DND-41 (cell line): ENCODE results near the gene LINGO1.

ENCODE experiments used
- ATAC-seq: fragments of 200-7000 bp; cut with Tn5 transposase; 3 replicates; pipeline ENCODE4 v1.9.1; 2021; ENCODE audit warnings: low read depth; ENCODE audit not compliant: insufficient read depth
- DNase-seq: peaks from one replicate; pipeline ENCODE4 v3.0.0-alpha.2; 2020
- H2AFZ ChIP-seq: 2 replicates; pipeline ENCODE4 v1.6.0; 2012; ENCODE audit warnings: low read depth, low read length
- H3K27ac ChIP-seq: 2 replicates; pipeline ENCODE4 v1.5.1; 2012; ENCODE audit warnings: low read length, inconsistent platforms
- H3K27me3 ChIP-seq: fragments of 200-600 bp; sonication (generic); 2 replicates; pipeline ENCODE4 v1.6.0; 2012; ENCODE audit warnings: low read length, mild to moderate bottlenecking, inconsistent platforms; ENCODE audit not compliant: insufficient read depth, poor library complexity
- H3K36me3 ChIP-seq: 2 replicates; pipeline ENCODE4 v1.5.1; 2012; ENCODE audit warnings: low read length, inconsistent platforms; ENCODE audit not compliant: insufficient read depth
- H3K4me1 ChIP-seq: 2 replicates; pipeline ENCODE4 v1.5.1; 2012; ENCODE audit warnings: mild to moderate bottlenecking, low read length; ENCODE audit not compliant: insufficient read depth
- H3K4me2 ChIP-seq: 2 replicates; pipeline ENCODE4 v1.6.0; 2012; ENCODE audit warnings: mild to moderate bottlenecking, moderate library complexity, low read length, inconsistent platforms; ENCODE audit not compliant: insufficient read depth
- H3K4me3 ChIP-seq, 2 experiments: fragments of 200-600 bp in 1 of 2; shearing (Covaris generic) in 1 of 2; 2 replicates each; pipeline ENCODE4 v1.5.1; 2012 to 2016; ENCODE audit warnings: inconsistent platforms in 2 of 2, low read length in 2 of 2, mild to moderate bottlenecking in 2 of 2, low read depth in 1 of 2, moderate library complexity in 1 of 2
- H3K79me2 ChIP-seq: 2 replicates; pipeline ENCODE4 v1.6.0; 2012; ENCODE audit warnings: low read length, inconsistent platforms; ENCODE audit not compliant: insufficient read depth
- H3K9ac ChIP-seq: 2 replicates; pipeline ENCODE4 v1.6.0; 2012; ENCODE audit warnings: low read depth, mild to moderate bottlenecking, inconsistent platforms, low read length, moderate library complexity
- H3K9me3 ChIP-seq: 2 replicates; pipeline ENCODE4 v1.5.1; 2012; ENCODE audit warnings: low read length, moderate library complexity, mild to moderate bottlenecking, inconsistent platforms; ENCODE audit not compliant: insufficient read depth, severe bottlenecking
- H4K20me1 ChIP-seq: 2 replicates; pipeline ENCODE4 v1.6.0; 2012; ENCODE audit warnings: low read length; ENCODE audit not compliant: insufficient read depth
- EZH2 ChIP-seq: IDR thresholded peaks from 3 replicates; pipeline ENCODE4 v1.6.1; 2012; ENCODE audit warnings: borderline replicate concordance, low read depth, mild to moderate bottlenecking, moderate library complexity, low read length, inconsistent platforms; ENCODE audit not compliant: severe bottlenecking
- TF ChIP-seq, protein P1 (sequence below): IDR thresholded peaks from 2 replicates; pipeline ENCODE4 v1.5.1; 2012; ENCODE audit warnings: borderline replicate concordance, low read length, moderate library complexity, mild to moderate bottlenecking; ENCODE audit not compliant: poor library complexity, severe bottlenecking; ENCODE audit errors: extremely low read depth

LINGO1 gene

DNA sequence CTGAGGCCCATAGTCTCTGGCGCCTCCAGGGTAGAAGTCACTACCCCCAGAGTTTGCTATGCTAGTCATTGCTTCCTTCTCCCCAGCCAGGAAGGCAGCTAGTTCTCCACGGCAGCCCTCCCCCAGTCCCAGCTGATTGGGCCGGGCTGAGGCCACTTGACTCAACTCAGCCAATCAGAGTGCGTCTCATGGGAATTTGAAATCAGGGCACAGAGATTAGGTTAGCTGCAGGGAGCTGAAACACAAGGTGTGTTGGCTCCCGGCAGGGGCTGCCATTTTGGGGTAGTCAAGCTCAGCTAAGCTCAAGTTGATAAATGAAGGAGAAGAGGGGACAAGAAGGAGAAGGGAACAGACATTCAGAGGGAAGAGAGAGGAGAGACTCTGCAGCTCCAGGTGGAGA lies 32.8 kb downstream of the LINGO1 start:
- H3K36me3 ChIP-seq, result no peaks in the 10 kb centered on the region
- H3K27ac ChIP-seq, result no peak overlapping the region
- H2AFZ ChIP-seq, result no peak overlapping the region
- no peak overlapping the region for H3K4me3 ChIP-seq
- no peaks in the 10 kb centered on the region for H4K20me1 ChIP-seq
- DNase-seq (peak; percentile 30), ATAC-seq (peak; percentile 53; the same call in 1 of the 3 replicates)
- H3K4me2 ChIP-seq, result no peak overlapping the region
- H3K4me1 ChIP-seq, result no peaks in the 10 kb centered on the region
- H3K9me3 ChIP-seq, result no peaks in the 10 kb centered on the region
- no peaks in the 10 kb centered on the region for H3K27me3 ChIP-seq
- H3K9ac ChIP-seq, result no peak overlapping the region
- no peak for TF ChIP-seq EZH2
- TF ChIP-seq, protein P1, sequence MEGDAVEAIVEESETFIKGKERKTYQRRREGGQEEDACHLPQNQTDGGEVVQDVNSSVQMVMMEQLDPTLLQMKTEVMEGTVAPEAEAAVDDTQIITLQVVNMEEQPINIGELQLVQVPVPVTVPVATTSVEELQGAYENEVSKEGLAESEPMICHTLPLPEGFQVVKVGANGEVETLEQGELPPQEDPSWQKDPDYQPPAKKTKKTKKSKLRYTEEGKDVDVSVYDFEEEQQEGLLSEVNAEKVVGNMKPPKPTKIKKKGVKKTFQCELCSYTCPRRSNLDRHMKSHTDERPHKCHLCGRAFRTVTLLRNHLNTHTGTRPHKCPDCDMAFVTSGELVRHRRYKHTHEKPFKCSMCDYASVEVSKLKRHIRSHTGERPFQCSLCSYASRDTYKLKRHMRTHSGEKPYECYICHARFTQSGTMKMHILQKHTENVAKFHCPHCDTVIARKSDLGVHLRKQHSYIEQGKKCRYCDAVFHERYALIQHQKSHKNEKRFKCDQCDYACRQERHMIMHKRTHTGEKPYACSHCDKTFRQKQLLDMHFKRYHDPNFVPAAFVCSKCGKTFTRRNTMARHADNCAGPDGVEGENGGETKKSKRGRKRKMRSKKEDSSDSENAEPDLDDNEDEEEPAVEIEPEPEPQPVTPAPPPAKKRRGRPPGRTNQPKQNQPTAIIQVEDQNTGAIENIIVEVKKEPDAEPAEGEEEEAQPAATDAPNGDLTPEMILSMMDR, result no peak
- H3K79me2 ChIP-seq, result no peaks in the 10 kb centered on the region

DNA sequence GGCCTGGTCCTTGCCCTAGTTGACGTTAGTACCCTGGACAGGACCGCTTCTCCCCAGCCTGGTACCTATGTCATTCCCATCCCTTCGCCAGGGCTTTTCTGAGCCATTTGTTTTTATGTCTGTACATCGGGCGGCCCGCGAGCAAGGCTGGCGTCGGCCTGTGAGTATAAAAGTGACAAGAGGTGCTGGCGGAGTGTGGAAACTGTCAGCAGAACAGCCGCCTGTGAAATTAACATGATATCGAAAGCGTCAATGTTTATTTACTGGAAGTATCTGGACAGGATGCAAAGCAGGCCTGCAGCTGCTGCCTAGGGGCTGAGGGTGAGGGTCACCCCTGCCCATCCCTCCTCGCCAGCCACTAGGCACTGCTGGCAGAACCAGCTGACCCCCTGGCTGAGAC lies 33.4 kb downstream of the LINGO1 start:
- DNase-seq (no peak), ATAC-seq (no peak)
- TF ChIP-seq, protein P1, result no peak
- TF ChIP-seq EZH2, result no peak
- Histone ChIP-seq H3K79me2 (no peaks in the 10 kb centered on the region), H3K4me3 (no peak overlapping the region), H3K9me3 (no peaks in the 10 kb centered on the region), H3K36me3 (no peaks in the 10 kb centered on the region), H4K20me1 (no peaks in the 10 kb centered on the region), H3K4me2 (no peak overlapping the region), H3K27ac (no peak overlapping the region), H3K9ac (no peak overlapping the region), H3K4me1 (no peaks in the 10 kb centered on the region), H3K27me3 (no peaks in the 10 kb centered on the region), H2AFZ (no peak overlapping the region)

DNA sequence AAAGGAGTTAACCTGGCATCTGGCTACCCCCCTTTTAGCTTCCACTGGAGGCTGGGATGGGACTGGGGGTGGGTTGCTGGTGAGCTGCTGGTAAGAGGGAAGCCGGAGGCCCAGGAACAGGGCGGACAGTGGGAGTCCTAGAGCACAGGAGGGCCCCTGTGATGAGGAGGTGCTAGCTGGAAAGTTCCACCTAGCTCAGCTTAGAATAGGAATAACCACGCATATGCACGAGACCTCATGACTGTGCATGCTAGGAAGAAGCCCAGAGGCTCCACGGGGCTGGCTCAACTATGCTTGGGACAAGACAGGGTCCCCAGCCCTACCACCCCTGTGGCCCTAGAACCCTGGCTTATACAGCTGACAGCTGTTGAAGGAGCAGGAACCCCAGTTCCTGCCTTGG lies 34.1 kb downstream of the LINGO1 start:
- Histone ChIP-seq H3K79me2 (no peaks in the 10 kb centered on the region), H3K9me3 (no peaks in the 10 kb centered on the region), H3K4me3 (no peak overlapping the region), H3K4me1 (no peaks in the 10 kb centered on the region), H2AFZ (no peak overlapping the region), H3K9ac (no peak overlapping the region), H3K36me3 (no peaks in the 10 kb centered on the region), H3K27ac (no peak overlapping the region), H3K4me2 (no peak overlapping the region), H3K27me3 (no peaks in the 10 kb centered on the region), H4K20me1 (no peaks in the 10 kb centered on the region)
- no peak for ATAC-seq
- DNase-seq, result no peak
- TF ChIP-seq EZH2, result no peak
- TF ChIP-seq, protein P1, result no peak

DNA sequence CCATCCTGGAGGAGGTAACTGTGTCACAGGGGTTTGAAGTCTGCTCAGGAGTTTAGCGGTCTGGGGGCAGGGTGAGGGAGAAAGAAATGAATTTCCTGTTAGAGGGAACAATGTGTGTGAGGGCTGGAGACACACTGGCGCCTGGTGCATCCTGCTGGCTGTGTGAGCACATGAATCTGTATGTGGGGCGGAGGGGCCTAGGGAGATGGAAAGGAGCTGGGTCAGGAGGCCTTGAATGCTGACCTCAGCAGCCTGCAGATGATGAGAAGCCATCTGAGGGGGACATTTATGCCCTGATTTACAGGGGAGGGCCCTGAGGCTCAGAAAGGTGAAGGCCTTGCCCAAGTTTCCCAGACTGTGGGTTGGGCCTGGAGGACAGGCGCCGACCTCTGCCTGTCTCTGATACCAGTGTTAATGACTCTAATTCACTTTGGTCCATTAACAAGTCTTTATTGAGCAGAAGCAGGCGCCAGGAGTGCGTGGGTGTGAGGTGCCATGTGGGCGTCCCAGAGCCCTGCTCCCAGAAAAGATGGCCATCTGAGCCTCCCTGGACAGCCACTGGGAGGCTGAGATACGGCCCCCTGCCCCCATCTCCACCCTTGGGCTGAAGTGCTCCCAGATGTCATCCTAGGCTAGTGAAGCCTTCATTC lies 34.8 kb downstream of the LINGO1 start:
- Histone ChIP-seq H3K36me3 (no peaks in the 10 kb centered on the region), H3K27me3 (no peaks in the 10 kb centered on the region), H2AFZ (no peak overlapping the region), H3K4me2 (no peak overlapping the region), H4K20me1 (no peaks in the 10 kb centered on the region), H3K27ac (no peak overlapping the region), H3K4me3 (no peak overlapping the region), H3K9ac (no peak overlapping the region), H3K4me1 (no peaks in the 10 kb centered on the region), H3K79me2 (no peaks in the 10 kb centered on the region), H3K9me3 (no peaks in the 10 kb centered on the region)
- DNase-seq (no peak), ATAC-seq (no peak)
- TF ChIP-seq, protein P1, result no peak
- TF ChIP-seq EZH2, result no peak
